Left ventricle myocardium inferior (tissue), 1 donor: ENCODE data around the gene TSPAN9. TPM values are rescaled to one million over a fixed set of nuclear protein-coding genes. Genes with fewer than 3 reads are reported as not detected.

Source experiments
- DNase-seq: peaks from one replicate; pipeline ENCODE4 v3.0.0-alpha.2; 2020
- H3K27ac ChIP-seq: fragments of 200-600 bp; replicated peaks from 2 replicates; pipeline ENCODE4 v1.8.0; 2021
- H3K27me3 ChIP-seq: fragments of 200-600 bp; 2 replicates; pipeline ENCODE4 v1.8.0; 2021; ENCODE audit warnings: low read depth
- H3K36me3 ChIP-seq: fragments of 200-600 bp; 2 replicates; pipeline ENCODE4 v1.8.0; 2021
- H3K4me1 ChIP-seq: fragments of 200-600 bp; 2 replicates; pipeline ENCODE4 v1.8.0; 2021
- H3K4me3 ChIP-seq: fragments of 200-600 bp; 2 replicates; pipeline ENCODE4 v1.8.0; 2021; ENCODE audit warnings: mild to moderate bottlenecking, moderate library complexity
- H3K9me3 ChIP-seq: fragments of 200-600 bp; replicated peaks from 2 replicates; pipeline ENCODE4 v1.8.0; 2021
- intact Hi-C: fragments of 100-400 bp; cut with micrococcal nuclease; formaldehyde crosslinking; loops from one replicate; pipeline ENCODE4 v1.11.0; 2022
- total RNA-seq: library from RNA; stranded (reverse); fragmentation: NEBNext Ultra II Directional; extraction: Animal tissue kit (Norgen Biotek cat#: 25700); gene quantifications from one replicate; pipeline ENCODE4 v1.2.1, GENCODE V29; 2021
- TF ChIP-seq, protein P1 (sequence below): fragments of 200-600 bp; IDR thresholded peaks from 2 replicates; pipeline ENCODE4 v1.8.0; 2021; ENCODE audit warnings: antibody characterized with exemption, mild to moderate bottlenecking, borderline replicate concordance
- donor health status: DM: no; HTN: yes; CAD: no; lungs with severe emphysema.

Gene TSPAN9
- total RNA-seq, 1 donor from 2014 or later = 305 TPM

- intact Hi-C loops = no loop called here
- Histone ChIP-seq H3K27me3 (no peaks in the 10 kb centered on the region), H3K36me3 (no peaks in the 10 kb centered on the region)
Measured at GRCh38 chr12:3316776-3317480, 239.7 kb downstream of the TSPAN9 start.

DNA sequence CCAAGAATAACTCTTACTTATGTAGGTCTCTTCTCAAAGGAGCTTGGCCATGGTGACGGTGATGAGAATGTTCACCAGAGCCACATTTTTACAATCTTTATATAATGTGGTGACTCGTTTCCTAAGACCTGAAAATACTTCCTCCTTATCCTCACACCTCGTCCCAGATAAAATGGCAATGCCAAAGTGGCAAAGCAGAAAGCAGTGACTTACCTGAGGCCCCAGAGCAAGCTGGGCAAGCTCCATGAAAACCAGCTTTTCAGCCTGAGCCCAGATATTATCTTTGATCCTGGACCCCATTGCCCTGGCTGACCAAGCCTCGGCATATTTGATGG, 240.3 kb downstream of the TSPAN9 start:
- Histone ChIP-seq H3K9me3 (no peaks in the 10 kb centered on the region), H3K4me1 (peaks cover 37% of the 10 kb centered on the region), H3K27me3 (no peaks in the 10 kb centered on the region), H3K4me3 (no peak overlapping the region), H3K27ac (no peak overlapping the region), H3K36me3 (no peaks in the 10 kb centered on the region)
- DNase-seq = no peak
- TF ChIP-seq, protein P1, sequence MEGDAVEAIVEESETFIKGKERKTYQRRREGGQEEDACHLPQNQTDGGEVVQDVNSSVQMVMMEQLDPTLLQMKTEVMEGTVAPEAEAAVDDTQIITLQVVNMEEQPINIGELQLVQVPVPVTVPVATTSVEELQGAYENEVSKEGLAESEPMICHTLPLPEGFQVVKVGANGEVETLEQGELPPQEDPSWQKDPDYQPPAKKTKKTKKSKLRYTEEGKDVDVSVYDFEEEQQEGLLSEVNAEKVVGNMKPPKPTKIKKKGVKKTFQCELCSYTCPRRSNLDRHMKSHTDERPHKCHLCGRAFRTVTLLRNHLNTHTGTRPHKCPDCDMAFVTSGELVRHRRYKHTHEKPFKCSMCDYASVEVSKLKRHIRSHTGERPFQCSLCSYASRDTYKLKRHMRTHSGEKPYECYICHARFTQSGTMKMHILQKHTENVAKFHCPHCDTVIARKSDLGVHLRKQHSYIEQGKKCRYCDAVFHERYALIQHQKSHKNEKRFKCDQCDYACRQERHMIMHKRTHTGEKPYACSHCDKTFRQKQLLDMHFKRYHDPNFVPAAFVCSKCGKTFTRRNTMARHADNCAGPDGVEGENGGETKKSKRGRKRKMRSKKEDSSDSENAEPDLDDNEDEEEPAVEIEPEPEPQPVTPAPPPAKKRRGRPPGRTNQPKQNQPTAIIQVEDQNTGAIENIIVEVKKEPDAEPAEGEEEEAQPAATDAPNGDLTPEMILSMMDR = no peak
- intact Hi-C loops = no loop called here

More at GRCh38 chr12:3316776-3317480, 239.7 kb downstream of the TSPAN9 start:
- DNase-seq = no peak
- TF ChIP-seq, protein P1 = no peak
- no peaks in the 10 kb centered on the region for H3K9me3 ChIP-seq
- H3K27ac ChIP-seq = no peak overlapping the region
- peaks cover 42% of the 10 kb centered on the region for H3K4me1 ChIP-seq
- no peak overlapping the region for H3K4me3 ChIP-seq

DNA sequence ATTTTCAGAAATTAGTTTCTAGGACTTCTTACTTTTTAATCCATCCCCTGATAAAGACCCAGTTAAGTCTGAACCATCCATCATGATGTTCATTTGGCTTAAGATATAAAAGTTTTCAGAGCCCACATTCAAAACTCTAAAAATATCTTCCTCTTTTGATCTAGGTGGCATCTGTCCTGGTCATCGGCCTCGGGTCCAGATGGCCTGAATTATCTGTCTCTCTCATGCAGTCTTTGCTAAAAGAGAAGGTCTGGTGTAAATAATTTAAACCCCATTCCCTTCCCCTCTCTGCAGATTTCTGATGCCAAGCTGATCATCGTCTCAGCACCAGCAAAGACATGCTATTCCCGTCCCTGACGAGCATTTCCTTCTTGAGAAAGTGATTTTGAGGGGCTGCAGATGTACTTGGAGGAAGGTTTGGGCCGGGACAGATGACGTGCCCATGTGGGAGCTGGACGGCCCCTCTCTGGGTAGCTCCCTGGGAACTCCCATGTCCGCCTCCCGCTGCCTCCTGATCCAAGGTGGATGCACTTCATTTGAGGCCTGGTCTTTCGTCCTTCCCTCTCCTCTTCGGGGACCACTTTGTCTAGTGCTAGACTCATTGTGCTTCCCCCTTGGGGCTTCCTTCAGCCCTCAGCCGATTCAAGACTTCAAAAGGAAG, 240.8 kb downstream of the TSPAN9 start:
- TF ChIP-seq, protein P1 = no peak
- Histone ChIP-seq H3K27ac (no peak overlapping the region), H3K4me1 (peaks cover 32% of the 10 kb centered on the region), H3K27me3 (no peaks in the 10 kb centered on the region), H3K4me3 (no peak overlapping the region), H3K9me3 (no peaks in the 10 kb centered on the region), H3K36me3 (no peaks in the 10 kb centered on the region)
- DNase-seq = no peak
- intact Hi-C loops = no loop called here

GRCh38 chr12:3319723-3320492, 242.7 kb downstream of the TSPAN9 start:
- Histone ChIP-seq H3K27ac (no peak overlapping the region), H3K36me3 (no peaks in the 10 kb centered on the region), H3K9me3 (no peaks in the 10 kb centered on the region), H3K27me3 (no peaks in the 10 kb centered on the region), H3K4me3 (no peak overlapping the region), H3K4me1 (peaks cover 13% of the 10 kb centered on the region)
- no peak for DNase-seq
- intact Hi-C loops = no loop called here
- TF ChIP-seq, protein P1 = no peak

GRCh38 chr12:3320881-3321509, 243.8 kb downstream of the TSPAN9 start:
- intact Hi-C loops = no loop called here
- no peak for DNase-seq
- no peak overlapping the region for H3K27ac ChIP-seq
- no peaks in the 10 kb centered on the region for H3K27me3 ChIP-seq
- no peaks in the 10 kb centered on the region for H3K36me3 ChIP-seq
- no peak overlapping the region for H3K4me3 ChIP-seq
- peaks cover 3% of the 10 kb centered on the region for H3K4me1 ChIP-seq
- TF ChIP-seq, protein P1 = no peak
- H3K9me3 ChIP-seq = no peaks in the 10 kb centered on the region
